Pancreas (tissue), 10 donors: ENCODE data around the gene MOB3B. TPM values are rescaled to one million over a fixed set of nuclear protein-coding genes. Genes with fewer than 3 reads are reported as not detected.

Source experiments
- ATAC-seq, 4 donors: fragments of 200-7000 bp; cut with Tn5 transposase; one replicate each; pipeline versions ENCODE4 v1.8.0 to v1.9.1; 2020; ENCODE audit warnings: mild to moderate bottlenecking in 4 of 4, moderate library complexity in 4 of 4
- DNase-seq, 6 donors: peaks; one replicate each; pipeline ENCODE4 v3.0.0-alpha.2; 2020
- FAIRE-seq: peaks from 2 replicates; lab custom pipeline; 2012; peaks lifted over from hg19 to GRCh38; lab: Jason Lieb, UNC
- H3K27ac ChIP-seq, 4 donors: fragments of 200-600 bp; sonication (generic); 1 replicate in 3 of 4; 2 replicates in 1 of 4; pipeline versions ENCODE4 v1.5.0 to v1.8.0; 2020
- H3K27me3 ChIP-seq, 4 donors: fragments of 200-600 bp; one replicate each; pipeline ENCODE4 v1.8.0; 2021
- H3K36me3 ChIP-seq, 3 donors: fragments of 200-600 bp; sonication (generic) in 1 of 3; one replicate each; pipeline versions ENCODE4 v1.5.0 to v1.8.0; 2020 to 2021
- H3K4me1 ChIP-seq, 3 donors: fragments of 200-600 bp; one replicate each; pipeline ENCODE4 v1.8.0; 2021
- H3K4me3 ChIP-seq, 4 donors: fragments of 200-600 bp; sonication (generic) in 2 of 4; one replicate each; pipeline versions ENCODE4 v1.5.0 to v1.8.0; 2020 to 2021
- H3K9me3 ChIP-seq, 4 donors: fragments of 200-600 bp; one replicate each; pipeline ENCODE4 v1.8.0; 2021
- WGBS, 2 donors: extraction: QIAGEN DNeasy Blood & Tissue Kit; methylation state at CpG; one replicate each; pipeline ENCODE4 v1.1.7; 2013; 5-methylcytosine and 5-hydroxymethylcytosine counted together
- intact Hi-C, 3 donors: fragments of 100-400 bp; cut with DNase I; formaldehyde crosslinking; loops; one replicate each; pipeline versions ENCODE4 v1.11.1 to v1.14.2; 2022
- polyA plus RNA-seq, 2 donors: library from polyadenylated mRNA; stranded (reverse); fragments of 200-250 nt; gene quantifications; one replicate each; pipeline ENCODE4 v1.2.3, GENCODE V29; 2013
- total RNA-seq, 6 donors: library from RNA; stranded (reverse); fragmentation: NEBNext Ultra II Directional in 4 of 6; extraction: Animal tissue kit (Norgen Biotek cat#: 25700) in 4 of 6; gene quantifications; one replicate each; pipeline versions ENCODE4 v1.2.1 to v1.2.4, GENCODE V29; 2021 to 2023
- TF ChIP-seq, protein P1 (sequence below), 4 donors: fragments of 200-600 bp; sonication (generic) in 3 of 4; IDR thresholded peaks; one replicate each; pipeline versions ENCODE4 v1.5.0 to v1.8.0; 2021; ENCODE audit warnings: antibody characterized with exemption in 4 of 4
- donor health status: healthy with polysubstance abuse.
- donor health status: DM: no; HTN: no; CAD: no; lungs with moderate emphysema.
- donor health status: DM: no; HTN: no; CAD: no.
- donor health status: control.
- donor health status: control.
- donor health status: Bipolar disorder and iron deficiency.
- donor health status: DM: yes; HTN: yes; CAD: no.
- donor health status: DM: no; HTN: no; CAD: no.
- donor health status: DM: no; HTN: no; CAD: no.
- donor health status: DM: yes; HTN: yes; CAD: no.

Gene MOB3B
- total and polyA plus RNA-seq, 8 donors: 1.4 to 10.5 (median 4.0) TPM

DNA sequence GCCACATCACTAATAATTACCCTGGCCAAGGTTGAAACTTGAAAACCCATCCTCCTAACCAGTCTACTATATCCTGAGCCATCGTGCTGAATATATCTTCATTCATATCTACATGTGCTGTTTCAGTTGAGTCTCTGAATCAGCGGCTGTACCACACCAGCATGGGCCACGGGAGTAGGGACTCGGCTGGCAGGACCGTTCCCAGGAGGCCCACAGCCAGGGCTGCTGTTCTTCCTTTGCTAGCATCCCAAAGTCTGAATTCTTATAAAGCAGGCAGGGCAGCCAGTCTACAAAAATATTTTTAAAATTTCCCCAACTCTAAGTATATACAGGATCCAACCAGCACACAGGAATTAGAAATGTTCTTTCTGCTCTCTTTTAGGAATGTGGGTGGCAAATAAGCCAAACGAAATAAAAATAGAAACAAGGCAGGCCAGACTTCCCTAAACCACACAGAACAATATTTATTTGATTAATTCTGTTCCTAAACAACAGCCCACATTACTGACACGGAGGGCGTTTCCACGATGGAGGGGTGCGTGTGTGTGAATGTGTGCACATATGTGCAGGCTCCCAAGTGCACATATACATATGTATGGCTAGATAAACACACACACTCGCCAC, 189.8 kb downstream of the MOB3B start:
- WGBS, 2 donors: 57 to 63% methylated on average over 11 of the region's 11 CpGs
- Histone ChIP-seq H3K4me1 (peaks cover 0 to 7% (median 4%) of the 10 kb centered on the region in 3 donors), H3K27ac (no peak overlapping the region), H3K4me3 (no peak overlapping the region), H3K27me3 (no peaks in the 10 kb centered on the region), H3K36me3 (no peaks in the 10 kb centered on the region), H3K9me3 (no peaks in the 10 kb centered on the region)
- intact Hi-C loops: loop anchor here (5.0 to 10.0 kb wide), 3 partner anchors 193 to 203 kb away; no protein-coding TSS in a partner anchor
- no peak for DNase-seq
- TF ChIP-seq, protein P1, sequence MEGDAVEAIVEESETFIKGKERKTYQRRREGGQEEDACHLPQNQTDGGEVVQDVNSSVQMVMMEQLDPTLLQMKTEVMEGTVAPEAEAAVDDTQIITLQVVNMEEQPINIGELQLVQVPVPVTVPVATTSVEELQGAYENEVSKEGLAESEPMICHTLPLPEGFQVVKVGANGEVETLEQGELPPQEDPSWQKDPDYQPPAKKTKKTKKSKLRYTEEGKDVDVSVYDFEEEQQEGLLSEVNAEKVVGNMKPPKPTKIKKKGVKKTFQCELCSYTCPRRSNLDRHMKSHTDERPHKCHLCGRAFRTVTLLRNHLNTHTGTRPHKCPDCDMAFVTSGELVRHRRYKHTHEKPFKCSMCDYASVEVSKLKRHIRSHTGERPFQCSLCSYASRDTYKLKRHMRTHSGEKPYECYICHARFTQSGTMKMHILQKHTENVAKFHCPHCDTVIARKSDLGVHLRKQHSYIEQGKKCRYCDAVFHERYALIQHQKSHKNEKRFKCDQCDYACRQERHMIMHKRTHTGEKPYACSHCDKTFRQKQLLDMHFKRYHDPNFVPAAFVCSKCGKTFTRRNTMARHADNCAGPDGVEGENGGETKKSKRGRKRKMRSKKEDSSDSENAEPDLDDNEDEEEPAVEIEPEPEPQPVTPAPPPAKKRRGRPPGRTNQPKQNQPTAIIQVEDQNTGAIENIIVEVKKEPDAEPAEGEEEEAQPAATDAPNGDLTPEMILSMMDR (IDR thresholded peaks at IDR 0.05): no peak
- ATAC-seq: peak in 2 of 4 donors; percentile 7 to 26
- no peak for FAIRE-seq

DNA sequence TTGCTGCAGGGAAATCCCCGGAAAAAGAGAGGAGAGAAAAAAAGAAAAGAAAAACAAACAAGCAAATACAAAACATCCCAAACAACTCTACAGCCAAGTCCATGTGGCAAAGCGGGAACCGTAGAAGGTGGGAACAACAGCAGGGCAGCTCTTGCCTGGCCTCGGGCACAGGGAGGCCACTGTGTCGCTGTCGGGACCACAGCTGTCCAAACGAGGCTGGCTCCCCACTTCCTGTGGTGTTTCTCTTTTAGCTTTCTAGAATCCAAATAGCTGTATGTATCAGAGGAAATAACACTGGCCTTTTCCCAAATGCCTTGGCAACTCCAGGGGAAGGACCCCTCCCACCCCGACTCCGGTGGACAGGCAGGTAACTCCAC, 191.1 kb downstream of the MOB3B start:
- ATAC-seq (peak in 2 of 4 donors; percentile 20 to 24), FAIRE-seq (no peak), DNase-seq (no peak)
- Histone ChIP-seq H3K9me3 (no peaks in the 10 kb centered on the region), H3K27ac (no peak overlapping the region), H3K27me3 (no peaks in the 10 kb centered on the region), H3K4me3 (no peak overlapping the region), H3K4me1 (peaks cover 0 to 7% (median 5%) of the 10 kb centered on the region in 3 donors), H3K36me3 (no peaks in the 10 kb centered on the region)
- 71 to 75% methylated on average over 9 of the region's 9 CpGs for WGBS, 2 donors
- TF ChIP-seq, protein P1 (IDR thresholded peaks at IDR 0.05): no peak
- intact Hi-C loops: loop anchor here (5.0 to 10.0 kb wide), 3 partner anchors 194 to 204 kb away; no protein-coding TSS in a partner anchor

GRCh38 chr9:27337833-27338526, 191.6 kb downstream of the MOB3B start:
- ATAC-seq (peak in 3 of 4 donors; percentile 17 to 59 (median 48)), FAIRE-seq (no peak), DNase-seq (no peak)
- Histone ChIP-seq H3K27ac (no peak overlapping the region), H3K27me3 (no peaks in the 10 kb centered on the region), H3K9me3 (no peaks in the 10 kb centered on the region), H3K4me1 (peaks cover 0 to 8% (median 7%) of the 10 kb centered on the region in 3 donors), H3K36me3 (no peaks in the 10 kb centered on the region), H3K4me3 (no peak overlapping the region)
- intact Hi-C loops: loop anchor here (5.0 to 10.0 kb wide), 3 partner anchors 194 to 204 kb away; no protein-coding TSS in a partner anchor
- 69 to 70% methylated on average over 5 of the region's 5 CpGs for WGBS, 2 donors
- TF ChIP-seq, protein P1 (IDR thresholded peaks at IDR 0.05): no peak

DNA sequence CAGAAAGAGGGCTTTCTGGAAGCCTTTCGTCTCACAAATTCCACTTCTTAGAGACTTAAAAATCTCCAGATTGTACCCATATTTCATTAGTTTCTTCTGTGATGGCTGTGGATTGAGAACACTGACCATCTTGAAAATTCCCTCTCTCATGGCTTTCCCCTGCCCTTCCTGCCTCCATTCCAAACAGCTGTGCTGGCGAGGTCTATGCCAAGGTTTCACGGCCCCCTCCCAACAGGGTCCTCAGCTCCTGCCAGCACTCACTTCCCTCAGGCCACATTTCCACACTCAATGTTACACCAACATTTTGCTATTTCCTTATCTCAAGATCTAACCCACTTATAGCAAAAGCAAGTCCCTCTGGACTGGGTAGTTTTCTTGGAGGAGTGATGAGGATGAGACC, 192.4 kb downstream of the MOB3B start:
- WGBS, 2 donors: 90 to 93% methylated on average over 3 of the region's 3 CpGs
- FAIRE-seq: no peak
- DNase-seq: no peak
- TF ChIP-seq, protein P1 (IDR thresholded peaks at IDR 0.05): no peak
- H3K36me3 ChIP-seq: no peaks in the 10 kb centered on the region
- intact Hi-C loops: loop anchor here (5.0 to 10.0 kb wide), 3 partner anchors 195 to 205 kb away; no protein-coding TSS in a partner anchor
- no peaks in the 10 kb centered on the region for H3K9me3 ChIP-seq
- no peaks in the 10 kb centered on the region for H3K27me3 ChIP-seq
- no peak for ATAC-seq
- H3K4me3 ChIP-seq: no peak overlapping the region
- peaks cover 0 to 8% (median 7%) of the 10 kb centered on the region in 3 donors for H3K4me1 ChIP-seq
- no peak overlapping the region for H3K27ac ChIP-seq
